GM23248 (cell line): Measurements from ENCODE around the gene NECAB3. TPM values are rescaled to one million over a fixed set of nuclear protein-coding genes. Genes with fewer than 3 reads are reported as not detected.

Experiments used
- DNase-seq: peaks from one replicate; pipeline ENCODE4 v3.0.0-alpha.2; 2015
- H2AFZ ChIP-seq: fragments of 200-600 bp; sonication (generic); 2 replicates; pipeline ENCODE4 v1.6.1; 2016; ENCODE audit warnings: antibody characterized with exemption
- H3F3A ChIP-seq: fragments of 200-600 bp; sonication (generic); 2 replicates; pipeline ENCODE4 v1.6.1; 2016; ENCODE audit warnings: mild to moderate bottlenecking, antibody characterized with exemption, mixed run types; ENCODE audit not compliant: insufficient read depth
- H3K27ac ChIP-seq: fragments of 200-600 bp; sonication (generic); 2 replicates; pipeline ENCODE4 v1.5.1; 2016; ENCODE audit warnings: mild to moderate bottlenecking
- H3K27me3 ChIP-seq: fragments of 200-600 bp; sonication (generic); replicated peaks from 2 replicates; pipeline ENCODE4 v1.6.1; 2016; ENCODE audit warnings: mild to moderate bottlenecking; ENCODE audit not compliant: insufficient read depth
- H3K36me3 ChIP-seq: fragments of 200-600 bp; sonication (generic); 2 replicates; pipeline ENCODE4 v1.6.1; 2016; ENCODE audit warnings: low read depth, mild to moderate bottlenecking
- H3K4me1 ChIP-seq: fragments of 200-600 bp; sonication (generic); 2 replicates; pipeline ENCODE4 v1.6.1; 2016; ENCODE audit warnings: mild to moderate bottlenecking; ENCODE audit not compliant: insufficient read depth
- H3K4me2 ChIP-seq: fragments of 200-600 bp; sonication (generic); one replicate; pipeline ENCODE4 v1.6.1; 2016; ENCODE audit warnings: mild to moderate bottlenecking; ENCODE audit not compliant: unreplicated experiment
- H3K4me3 ChIP-seq: fragments of 200-600 bp; sonication (generic); 2 replicates; pipeline ENCODE4 v1.5.1; 2016; ENCODE audit warnings: mild to moderate bottlenecking
- H3K79me2 ChIP-seq: fragments of 200-600 bp; sonication (generic); 2 replicates; pipeline ENCODE4 v1.6.1; 2016; ENCODE audit warnings: mild to moderate bottlenecking; ENCODE audit not compliant: insufficient read depth
- H3K9ac ChIP-seq: fragments of 200-600 bp; sonication (generic); 2 replicates; pipeline ENCODE4 v1.6.1; 2016; ENCODE audit warnings: mild to moderate bottlenecking
- H3K9me2 ChIP-seq: fragments of 200-600 bp; sonication (generic); 2 replicates; pipeline ENCODE4 v1.6.1; 2016; ENCODE audit warnings: mixed run types, mild to moderate bottlenecking, moderate library complexity; ENCODE audit not compliant: insufficient read depth
- H3K9me3 ChIP-seq: fragments of 200-600 bp; sonication (generic); one replicate; pipeline ENCODE4 v1.6.1; 2017; ENCODE audit warnings: low read depth
- H4K20me1 ChIP-seq: fragments of 200-600 bp; sonication (generic); 2 replicates; pipeline ENCODE4 v1.6.0; 2016; ENCODE audit not compliant: insufficient read depth
- EZH2 ChIP-seq: fragments of 200-600 bp; sonication (generic); IDR thresholded peaks from 2 replicates; pipeline ENCODE4 v1.6.1; 2018; ENCODE audit warnings: antibody characterized with exemption, mild to moderate bottlenecking; ENCODE audit not compliant: insufficient read depth, poor library complexity, severe bottlenecking
- EZH2phosphoT487 ChIP-seq: fragments of 200-600 bp; sonication (generic); IDR thresholded peaks from 2 replicates; pipeline ENCODE4 v1.6.1; 2018; ENCODE audit warnings: antibody characterized with exemption, moderate library complexity, mild to moderate bottlenecking, low read depth; ENCODE audit not compliant: insufficient read depth
- WGBS, 2 experiments: methylation state at CpG; one replicate each; pipeline ENCODE4 v1.1.6; 2015 to 2017; ENCODE audit warnings: low lambda C conversion rate in 2 of 2, low coverage in 1 of 2; ENCODE audit errors: missing lambda C conversion rate in 2 of 2; 5-methylcytosine and 5-hydroxymethylcytosine counted together
- in situ Hi-C: fragments of 300-500 bp; cut with MboI; formaldehyde crosslinking; loops from 2 replicates; pipeline ENCODE4 v1.15.0; 2020
- polyA plus RNA-seq: library from polyadenylated mRNA; unstranded; fragments of >200 nt; fragmentation: Nextera tagmentation; extraction: Ambion mirVana; gene quantifications from 2 replicates; pipeline ENCODE4 v1.2.1, GENCODE V29; 2016
- total RNA-seq: library from RNA; depleted of rRNA; stranded (reverse); fragments of >200 nt; shearing (Covaris generic); gene quantifications from 2 replicates; pipeline ENCODE4 v1.2.3, GENCODE V29; 2014

NECAB3 gene
- total and polyA plus RNA-seq, 2 experiments from 2014 or later = 11.0 to 27.1 TPM

DNA sequence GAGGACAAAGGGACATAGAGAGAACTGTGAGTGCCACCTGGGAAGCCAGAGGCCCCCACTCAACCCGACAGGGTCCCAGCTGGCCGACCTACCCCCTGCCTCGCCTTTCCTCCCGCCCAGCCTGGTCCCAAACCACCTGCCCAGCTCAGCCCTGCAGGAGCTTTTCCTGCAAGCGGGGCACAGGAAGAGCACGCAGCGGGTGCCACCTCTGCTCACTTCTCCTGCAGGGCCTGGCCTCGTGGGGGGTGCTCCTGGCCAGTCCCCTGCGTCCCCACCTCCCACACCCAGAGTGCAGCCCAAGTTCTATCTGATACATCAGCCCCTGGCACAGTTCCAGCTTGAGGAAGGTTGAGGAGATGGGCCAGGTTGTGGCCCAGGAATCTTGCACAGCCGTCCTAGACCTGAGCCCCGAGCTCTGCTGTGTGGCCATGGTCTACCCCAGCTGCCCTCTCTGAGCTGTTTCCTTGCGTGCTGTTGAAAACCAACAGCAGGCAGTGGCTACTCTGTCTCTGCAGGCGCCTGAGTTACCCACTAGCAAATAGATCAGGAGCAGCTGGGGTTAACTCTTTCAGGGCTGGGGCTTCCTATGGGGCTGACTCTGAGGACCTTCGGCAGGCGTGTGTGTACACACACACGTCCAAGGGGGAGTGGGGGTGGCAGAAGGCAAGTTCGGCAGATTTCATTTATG lies 1.7 kb downstream of the NECAB3 start:
- in situ Hi-C loops = no loop called here
- Histone ChIP-seq H3F3A (peaks cover 18% of the 10 kb centered on the region), H3K9ac (peak overlapping the region; percentile 84), H3K27ac (no peak overlapping the region), H3K27me3 (no peaks in the 10 kb centered on the region), H3K36me3 (no peaks in the 10 kb centered on the region), H3K4me1 (peaks cover 28% of the 10 kb centered on the region), H3K4me3 (peak overlapping the region; percentile 81), H3K79me2 (peaks cover 21% of the 10 kb centered on the region), H3K9me3 (no peaks in the 10 kb centered on the region), H3K9me2 (no peaks in the 10 kb centered on the region), H3K4me2 (peak overlapping the region; percentile 85), H4K20me1 (no peaks in the 10 kb centered on the region), H2AFZ (no peak overlapping the region)
- WGBS, 2 experiments = 46 to 50% methylated on average over 17 of the region's 17 CpGs
- TF ChIP-seq EZH2 (no peak), EZH2phosphoT487 (no peak)
- peak; percentile 44 for DNase-seq

DNA sequence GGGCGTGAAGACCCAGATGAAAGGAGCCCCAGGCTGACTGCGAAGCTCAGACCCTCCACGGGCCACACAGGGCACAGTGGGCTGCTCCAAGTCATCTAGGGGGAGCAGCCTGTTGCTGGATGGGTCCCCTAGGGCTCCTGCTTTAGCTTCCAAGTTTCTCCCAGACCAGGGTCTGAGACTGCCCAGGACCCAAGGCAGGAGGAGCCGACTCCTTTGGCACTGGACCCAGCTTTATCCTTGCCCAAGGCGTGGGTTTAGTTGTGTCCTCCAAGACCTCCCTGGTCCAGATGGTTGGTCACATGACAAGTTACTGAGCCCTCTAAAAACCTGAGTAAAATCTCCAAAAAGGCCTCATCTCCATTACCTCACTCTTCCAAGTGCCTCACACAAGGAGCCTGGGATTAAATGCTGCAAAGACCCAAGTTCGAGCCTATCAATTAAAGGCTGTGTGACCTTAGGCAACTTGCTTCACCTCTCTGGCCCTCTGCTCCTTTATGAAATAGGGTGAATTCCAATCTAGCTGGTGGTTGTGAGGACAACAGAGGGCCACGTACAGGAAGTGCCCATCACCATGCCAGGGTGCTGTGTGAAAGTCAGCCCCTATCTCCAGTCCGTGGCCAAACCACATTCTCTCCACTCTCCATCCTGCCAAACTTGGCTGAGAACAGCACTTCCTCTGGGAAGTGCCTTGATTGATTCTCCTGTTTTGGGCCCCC lies 2.5 kb downstream of the NECAB3 start:
- H2AFZ ChIP-seq = no peak overlapping the region
- in situ Hi-C loops = no loop called here
- H3F3A ChIP-seq = peaks cover 18% of the 10 kb centered on the region
- no peak overlapping the region for H3K27ac ChIP-seq
- 69 to 73% methylated on average over 8 of the region's 8 CpGs for WGBS, 2 experiments
- no peaks in the 10 kb centered on the region for H3K9me2 ChIP-seq
- no peaks in the 10 kb centered on the region for H3K27me3 ChIP-seq
- peaks cover 28% of the 10 kb centered on the region for H3K4me1 ChIP-seq
- no peak overlapping the region for H3K9ac ChIP-seq
- H4K20me1 ChIP-seq = no peaks in the 10 kb centered on the region
- TF ChIP-seq EZH2 (no peak), EZH2phosphoT487 (no peak)
- peaks cover 21% of the 10 kb centered on the region for H3K79me2 ChIP-seq
- no peaks in the 10 kb centered on the region for H3K9me3 ChIP-seq
- H3K36me3 ChIP-seq = no peaks in the 10 kb centered on the region
- DNase-seq = no peak
- no peak overlapping the region for H3K4me3 ChIP-seq
- no peak overlapping the region for H3K4me2 ChIP-seq

DNA sequence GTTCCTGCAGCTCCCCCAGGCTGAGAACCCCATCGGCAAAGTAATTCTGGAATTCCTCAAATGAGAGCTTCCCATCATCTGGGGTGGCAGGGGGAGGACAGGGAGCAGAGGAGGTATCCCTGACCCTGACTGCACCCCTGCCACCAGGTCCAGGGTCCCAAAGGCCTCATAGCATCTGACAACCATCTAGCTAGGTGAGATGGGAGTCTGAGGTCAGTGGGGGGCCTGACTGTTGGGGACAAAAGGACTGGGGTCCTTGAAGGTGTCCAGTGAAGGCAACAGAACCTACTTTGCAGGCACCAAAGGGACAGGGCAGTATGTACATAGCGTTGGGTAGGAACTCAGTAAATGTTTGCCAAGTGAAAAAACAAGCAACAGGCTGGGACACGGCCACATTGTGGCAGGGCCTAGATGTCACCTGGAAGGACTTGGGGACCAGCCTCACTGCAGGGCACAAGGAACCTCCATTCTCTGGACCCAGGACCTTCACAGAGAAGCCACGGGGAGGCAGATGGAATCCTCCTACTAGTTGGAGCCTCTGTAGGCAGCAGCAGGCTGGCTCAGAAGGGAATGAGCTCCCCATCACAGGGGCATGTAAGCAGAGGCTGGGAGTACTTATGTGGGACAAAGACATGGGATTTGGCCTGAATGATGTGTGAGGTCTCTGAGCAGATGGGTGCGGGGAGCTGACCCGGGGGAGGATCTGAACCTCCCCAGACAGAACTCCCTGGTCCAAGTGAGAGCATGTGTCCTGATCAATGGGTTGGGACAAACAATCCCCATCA lies 3.3 kb downstream of the NECAB3 start:
- Histone ChIP-seq H3K27me3 (no peaks in the 10 kb centered on the region), H3K4me3 (no peak overlapping the region), H3K36me3 (no peaks in the 10 kb centered on the region), H3K9me3 (no peaks in the 10 kb centered on the region), H3K27ac (no peak overlapping the region), H2AFZ (no peak overlapping the region), H3K9ac (no peak overlapping the region), H4K20me1 (no peaks in the 10 kb centered on the region), H3F3A (peaks cover 24% of the 10 kb centered on the region), H3K4me1 (peaks cover 28% of the 10 kb centered on the region), H3K9me2 (no peaks in the 10 kb centered on the region), H3K79me2 (peaks cover 21% of the 10 kb centered on the region), H3K4me2 (no peak overlapping the region)
- 91 to 93% methylated on average over 6 of the region's 6 CpGs for WGBS, 2 experiments
- no peak for TF ChIP-seq EZH2phosphoT487
- no peak for TF ChIP-seq EZH2
- in situ Hi-C loops = no loop called here
- DNase-seq = no peak

GRCh38 chr20:33669873-33670640 lies 4.2 kb downstream of the NECAB3 start:
- Histone ChIP-seq H3K9me3 (no peaks in the 10 kb centered on the region), H4K20me1 (no peaks in the 10 kb centered on the region), H2AFZ (no peak overlapping the region), H3K4me3 (no peak overlapping the region), H3K27me3 (no peaks in the 10 kb centered on the region), H3K79me2 (peaks cover 21% of the 10 kb centered on the region), H3K36me3 (no peaks in the 10 kb centered on the region), H3K4me1 (peaks cover 22% of the 10 kb centered on the region), H3F3A (peaks cover 23% of the 10 kb centered on the region), H3K9ac (no peak overlapping the region), H3K4me2 (no peak overlapping the region), H3K9me2 (no peaks in the 10 kb centered on the region), H3K27ac (no peak overlapping the region)
- TF ChIP-seq EZH2phosphoT487 (no peak), EZH2 (no peak)
- no peak for DNase-seq
- in situ Hi-C loops = no loop called here
- 80 to 82% methylated on average over 13 of the region's 13 CpGs for WGBS, 2 experiments
